CD8-positive, alpha-beta memory T cell (primary cell): ENCODE measurements around the gene ACAD11. TPM values are rescaled to one million over a fixed set of nuclear protein-coding genes. Genes with fewer than 3 reads are reported as not detected.
A peak's percentile ranks its signal among the peaks of the same experiment; 100 is the strongest.

ENCODE experiments used
- CTCF ChIA-PET: fragments of 350-600 bp; sonication (Branson Sonifier 250); formaldehyde crosslinking; loops from one replicate; lab custom pipeline; 2021; ENCODE audit warnings: antibody characterized with exemption; lab: Charles Lee
- POLR2A ChIA-PET: fragments of 350-600 bp; sonication (Branson Sonifier 250); formaldehyde crosslinking; loops from one replicate; lab custom pipeline; 2021; ENCODE audit warnings: antibody characterized with exemption; lab: Charles Lee
- DNase-seq, 5 donors: peaks; one replicate each; pipeline versions ENCODE4 v3.0.0 to v3.0.0-alpha.2; 2020 to 2022; ENCODE audit warnings: mixed read lengths in 1 of 5
- H3K27ac ChIP-seq: one replicate; pipeline ENCODE4 v1.7.0; 2013; ENCODE audit warnings: low read depth, mild to moderate bottlenecking, low read length, moderate library complexity
- H3K27me3 ChIP-seq: 2 replicates; pipeline ENCODE4 v1.7.0; 2013; ENCODE audit warnings: low read length, mild to moderate bottlenecking; ENCODE audit not compliant: insufficient read depth, poor library complexity, severe bottlenecking
- H3K36me3 ChIP-seq: 2 replicates; pipeline ENCODE4 v1.7.0; 2013; ENCODE audit warnings: mild to moderate bottlenecking, low read length, moderate library complexity; ENCODE audit not compliant: insufficient read depth
- H3K4me1 ChIP-seq: 2 replicates; pipeline ENCODE4 v1.7.0; 2013; ENCODE audit warnings: mild to moderate bottlenecking, low read length, moderate library complexity; ENCODE audit not compliant: insufficient read depth
- H3K4me3 ChIP-seq: 2 replicates; pipeline ENCODE4 v1.7.0; 2013; ENCODE audit warnings: mild to moderate bottlenecking, low read length
- H3K9me3 ChIP-seq: 2 replicates; pipeline ENCODE4 v1.7.0; 2013; ENCODE audit warnings: mild to moderate bottlenecking, low read length
- H3K27ac Mint-ChIP-seq, 8 donors: one replicate each; pipeline ENCODE4 v1.8.0; 2020 to 2021; ENCODE audit warnings: mixed read lengths in 8 of 8, mild to moderate bottlenecking in 6 of 8, inconsistent platforms in 3 of 8, moderate library complexity in 3 of 8
- H3K27me3 Mint-ChIP-seq, 2 donors: one replicate each; pipeline ENCODE4 v1.8.0; 2020 to 2021; ENCODE audit warnings: mixed read lengths in 2 of 2, mild to moderate bottlenecking in 1 of 2, moderate library complexity in 1 of 2
- H3K36me3 Mint-ChIP-seq, 3 donors: one replicate each; pipeline ENCODE4 v1.8.0; 2020 to 2021; ENCODE audit warnings: mixed read lengths in 3 of 3, inconsistent platforms in 1 of 3, mild to moderate bottlenecking in 1 of 3
- H3K4me1 Mint-ChIP-seq, 3 donors: one replicate each; pipeline ENCODE4 v1.8.0; 2020 to 2021; ENCODE audit warnings: mixed read lengths in 3 of 3, inconsistent platforms in 1 of 3, mild to moderate bottlenecking in 1 of 3
- H3K4me3 Mint-ChIP-seq, 7 donors: one replicate each; pipeline ENCODE4 v1.8.0; 2020 to 2021; ENCODE audit warnings: mixed read lengths in 7 of 7, mild to moderate bottlenecking in 6 of 7, moderate library complexity in 4 of 7, inconsistent platforms in 2 of 7
- H3K9me3 Mint-ChIP-seq, 5 donors: one replicate each; pipeline ENCODE4 v1.8.0; 2020 to 2022; ENCODE audit warnings: mixed read lengths in 5 of 5, mild to moderate bottlenecking in 3 of 5, moderate library complexity in 2 of 5, inconsistent platforms in 1 of 5
- polyA plus RNA-seq: library from polyadenylated mRNA; unstranded; fragments of 300-500 nt; fragmentation: Illumina TruSeq; gene quantifications from one replicate; pipeline ENCODE4 v1.2.3, GENCODE V29; 2021
- total RNA-seq, 2 experiments: library from RNA; stranded (reverse); gene quantifications; one replicate each; pipeline ENCODE4 v1.2.3, GENCODE V29; 2021

The ACAD11 gene
- total and polyA plus RNA-seq, 3 experiments from 2014 or later = 3.6 to 11.5 (median 9.5) TPM

DNA sequence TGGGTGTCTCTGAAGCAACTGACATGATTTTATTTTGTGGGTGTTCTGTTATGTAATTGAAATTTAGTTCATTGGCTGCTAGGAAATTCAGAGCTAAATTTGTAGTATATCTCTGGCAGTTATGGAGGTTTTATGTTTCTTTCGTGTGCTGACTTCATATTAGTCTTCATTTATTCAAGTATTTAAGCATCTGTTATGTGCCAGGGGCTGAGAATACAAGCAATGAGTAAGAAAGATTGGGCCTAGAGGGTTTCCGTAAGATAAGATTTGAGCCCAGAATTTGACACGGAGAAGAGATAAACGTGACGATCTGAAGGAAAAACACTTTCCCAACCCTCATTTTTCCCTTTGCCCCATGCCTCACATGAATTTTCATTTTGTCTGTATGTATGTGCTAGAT lies 137.7 kb downstream of the ACAD11 start:
- DNase-seq = no peak
- Mint-ChIP-seq H3K4me3 (no peak overlapping the region), H3K27ac (peak overlapping the region in 3 of 8 donors; percentile 20 to 42 (median 37)), H3K9me3 (no peaks in the 10 kb centered on the region), H3K4me1 (peaks cover 0 to 13% (median 6%) of the 10 kb centered on the region in 3 donors), H3K36me3 (peaks cover 12 to 89% (median 36%) of the 10 kb centered on the region in 3 donors), H3K27me3 (no peaks in the 10 kb centered on the region)
- POLR2A ChIA-PET = no interaction called here
- H3K4me1 ChIP-seq = no peaks in the 10 kb centered on the region
- H3K27ac ChIP-seq = no peak overlapping the region
- peaks cover 13% of the 10 kb centered on the region for H3K36me3 ChIP-seq
- no peak overlapping the region for H3K4me3 ChIP-seq
- H3K27me3 ChIP-seq = no peaks in the 10 kb centered on the region
- H3K9me3 ChIP-seq = no peaks in the 10 kb centered on the region
- CTCF ChIA-PET = no interaction called here

DNA sequence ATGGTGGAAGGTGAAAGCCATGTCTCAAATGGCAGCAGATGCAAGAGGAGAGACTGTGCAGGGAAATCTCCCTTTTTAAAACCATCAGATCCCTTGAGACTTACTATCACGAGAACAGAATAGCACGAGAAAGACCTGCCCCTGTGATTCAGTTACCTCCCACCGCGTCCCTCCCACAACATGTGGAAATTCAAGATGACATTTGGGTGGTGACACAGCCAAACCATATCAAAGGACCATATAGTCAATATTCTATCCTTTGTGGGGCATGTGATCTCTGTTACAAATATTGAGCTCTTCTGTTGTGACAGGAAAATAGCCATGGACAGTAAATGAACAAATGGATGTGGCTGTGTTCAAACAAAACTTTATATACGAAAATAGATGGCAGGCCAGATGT lies 139.7 kb downstream of the ACAD11 start:
- no peaks in the 10 kb centered on the region for H3K27me3 ChIP-seq
- no peaks in the 10 kb centered on the region for H3K4me1 ChIP-seq
- H3K4me3 ChIP-seq = no peak overlapping the region
- peak overlapping the region in 3 of 8 donors; percentile 2 to 63 (median 39) for H3K27ac Mint-ChIP-seq
- no peaks in the 10 kb centered on the region for H3K27me3 Mint-ChIP-seq
- H3K36me3 Mint-ChIP-seq = peaks cover 17 to 93% (median 32%) of the 10 kb centered on the region in 3 donors
- POLR2A ChIA-PET = no interaction called here
- no peak overlapping the region for H3K27ac ChIP-seq
- H3K9me3 ChIP-seq = no peaks in the 10 kb centered on the region
- no peaks in the 10 kb centered on the region for H3K9me3 Mint-ChIP-seq
- H3K36me3 ChIP-seq = peaks cover 31% of the 10 kb centered on the region
- no peak overlapping the region for H3K4me3 Mint-ChIP-seq
- CTCF ChIA-PET = interaction anchor here (1.7 kb wide), 1 partner anchor 16 kb away, joined by 7 read pairs; no protein-coding TSS in a partner anchor
- peaks cover 0 to 13% (median 6%) of the 10 kb centered on the region in 3 donors for H3K4me1 Mint-ChIP-seq
- no peak for DNase-seq

DNA sequence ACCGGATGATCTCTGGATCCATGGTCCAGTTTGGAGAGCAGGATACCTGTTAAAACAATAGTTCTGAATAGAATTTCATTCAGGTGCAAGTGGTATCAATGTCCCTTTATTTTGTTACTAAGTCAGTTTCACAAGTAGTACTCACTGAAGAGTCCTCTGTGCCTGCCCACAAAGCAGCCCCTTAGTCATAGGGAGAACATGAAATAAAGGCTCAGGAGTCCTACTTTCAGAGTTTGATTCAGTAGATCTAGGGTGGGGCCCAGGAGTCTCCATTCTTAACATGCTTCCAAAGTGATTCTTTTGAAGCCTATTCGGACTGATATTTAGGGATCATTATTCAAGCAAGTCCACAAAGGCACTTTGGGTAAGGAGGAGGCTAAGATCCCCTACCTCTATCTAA lies 142.3 kb downstream of the ACAD11 start:
- Mint-ChIP-seq H3K36me3 (peaks cover 15 to 93% (median 36%) of the 10 kb centered on the region in 3 donors), H3K4me1 (peaks cover 0 to 12% (median 4%) of the 10 kb centered on the region in 3 donors), H3K4me3 (no peak overlapping the region), H3K9me3 (no peaks in the 10 kb centered on the region), H3K27me3 (no peaks in the 10 kb centered on the region), H3K27ac (no peak overlapping the region)
- ChIA-PET POLR2A (no interaction called here), CTCF (interaction anchor here (1.4 kb wide), 1 partner anchor 9 kb away, joined by 4 read pairs; no protein-coding TSS in a partner anchor)
- no peaks in the 10 kb centered on the region for H3K27me3 ChIP-seq
- H3K4me3 ChIP-seq = no peak overlapping the region
- peaks cover 30% of the 10 kb centered on the region for H3K36me3 ChIP-seq
- no peak overlapping the region for H3K27ac ChIP-seq
- no peaks in the 10 kb centered on the region for H3K4me1 ChIP-seq
- DNase-seq = no peak
- no peaks in the 10 kb centered on the region for H3K9me3 ChIP-seq

GRCh38 chr3:132513057-132513456 lies 146.6 kb downstream of the ACAD11 start:
- H3K36me3 ChIP-seq = peaks cover 42% of the 10 kb centered on the region

DNA sequence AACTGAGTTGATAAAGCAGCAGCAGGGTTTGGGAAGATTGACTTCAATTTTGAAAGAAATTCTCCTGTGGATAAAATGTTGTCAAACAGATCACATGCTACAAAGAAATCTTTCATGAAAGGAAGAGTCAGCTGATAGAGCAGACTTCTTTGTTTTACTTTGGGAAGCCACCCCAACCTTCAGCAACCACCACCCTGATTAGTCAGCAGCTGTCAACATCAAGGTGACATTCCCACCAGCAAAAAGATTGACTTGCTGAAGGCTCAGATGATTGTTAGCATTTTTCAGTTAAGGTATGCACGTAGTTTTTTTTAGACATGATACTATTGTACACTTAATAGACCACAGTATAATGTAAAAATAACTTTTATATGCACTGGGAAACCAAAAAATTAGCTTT lies 150.1 kb downstream of the ACAD11 start:
- H3K9me3 ChIP-seq = no peaks in the 10 kb centered on the region
- H3K27me3 Mint-ChIP-seq = no peaks in the 10 kb centered on the region
- POLR2A ChIA-PET = no interaction called here
- H3K36me3 Mint-ChIP-seq = peaks cover 8 to 83% (median 37%) of the 10 kb centered on the region in 3 donors
- H3K27ac Mint-ChIP-seq = no peak overlapping the region
- no peaks in the 10 kb centered on the region for H3K4me1 ChIP-seq
- H3K9me3 Mint-ChIP-seq = no peaks in the 10 kb centered on the region
- no peak overlapping the region for H3K4me3 Mint-ChIP-seq
- no peak overlapping the region for H3K27ac ChIP-seq
- no peaks in the 10 kb centered on the region for H3K4me1 Mint-ChIP-seq
- no peak overlapping the region for H3K4me3 ChIP-seq
- H3K27me3 ChIP-seq = no peaks in the 10 kb centered on the region
- CTCF ChIA-PET = no interaction called here
- peaks cover 25% of the 10 kb centered on the region for H3K36me3 ChIP-seq
- no peak for DNase-seq

More at GRCh38 chr3:132513057-132513456, 146.6 kb downstream of the ACAD11 start:
- Histone ChIP-seq H3K27ac (no peak overlapping the region), H3K4me1 (no peaks in the 10 kb centered on the region), H3K27me3 (no peaks in the 10 kb centered on the region), H3K9me3 (no peaks in the 10 kb centered on the region), H3K4me3 (no peak overlapping the region)
- H3K27ac Mint-ChIP-seq = no peak overlapping the region
- no peaks in the 10 kb centered on the region for H3K4me1 Mint-ChIP-seq
- H3K27me3 Mint-ChIP-seq = no peaks in the 10 kb centered on the region
- peaks cover 13 to 91% (median 34%) of the 10 kb centered on the region in 3 donors for H3K36me3 Mint-ChIP-seq
- POLR2A ChIA-PET = no interaction called here
- H3K4me3 Mint-ChIP-seq = no peak overlapping the region
- DNase-seq = no peak
- H3K9me3 Mint-ChIP-seq = no peaks in the 10 kb centered on the region
- CTCF ChIA-PET = no interaction called here

DNA sequence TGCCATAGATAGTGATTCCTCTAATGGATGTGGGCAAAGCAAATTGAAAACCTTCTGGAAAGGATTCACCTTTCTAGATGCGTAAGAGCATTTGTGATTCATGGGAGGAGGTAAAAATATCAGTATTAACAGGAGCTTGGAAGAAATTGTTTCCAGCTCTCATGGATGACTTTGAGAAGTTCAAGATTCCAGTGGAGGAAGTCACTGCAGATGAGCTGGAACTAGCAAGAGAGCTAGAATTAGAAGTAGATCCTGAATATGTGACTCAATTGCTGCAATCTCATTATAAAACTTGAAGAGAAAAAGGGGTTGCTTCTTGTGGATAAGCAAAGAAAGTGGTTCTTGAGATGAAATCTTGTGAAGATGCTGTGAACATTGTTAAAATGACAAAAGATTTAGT lies 150.5 kb downstream of the ACAD11 start:
- H3K27ac ChIP-seq = no peak overlapping the region
- Mint-ChIP-seq H3K27me3 (no peaks in the 10 kb centered on the region), H3K27ac (peak overlapping the region in 2 of 8 donors; percentile 21 to 57), H3K36me3 (peaks cover 7 to 82% (median 35%) of the 10 kb centered on the region in 3 donors), H3K4me1 (no peaks in the 10 kb centered on the region), H3K9me3 (no peaks in the 10 kb centered on the region), H3K4me3 (no peak overlapping the region)
- H3K27me3 ChIP-seq = no peaks in the 10 kb centered on the region
- peaks cover 25% of the 10 kb centered on the region for H3K36me3 ChIP-seq
- ChIA-PET POLR2A (no interaction called here), CTCF (interaction anchor here (1.1 to 1.4 kb wide), 2 partner anchors 9 to 12 kb away, joined by 3 to 4 read pairs; no protein-coding TSS in a partner anchor)
- no peak for DNase-seq
- H3K4me1 ChIP-seq = no peaks in the 10 kb centered on the region
- no peaks in the 10 kb centered on the region for H3K9me3 ChIP-seq
- H3K4me3 ChIP-seq = no peak overlapping the region

Other genes with a start within 250 kb of the ACAD11 start
- gene DNAJC13, start 242.3 kb downstream of the ACAD11 start, total RNA-seq = 10 to 100 TPM; 41.4 to 41.7 TPM
- gene DNAJC13, start 242.3 kb downstream of the ACAD11 start, polyA plus RNA-seq = 8.3 TPM
- gene ACKR4, start 62.5 kb downstream of the ACAD11 start, total RNA-seq = not detected
- gene ACKR4, start 62.5 kb downstream of the ACAD11 start, polyA plus RNA-seq = not detected
- 10 to 100 TPM; 52.1 to 53.4 TPM for gene UBA5, start 520 bp upstream of the ACAD11 start, total RNA-seq
- gene UBA5, start 520 bp upstream of the ACAD11 start, polyA plus RNA-seq = 39.5 TPM
- 10 to 100 TPM; 11.7 to 13.9 TPM for gene NPHP3, start 62.6 kb upstream of the ACAD11 start, total RNA-seq
- gene NPHP3, start 62.6 kb upstream of the ACAD11 start, polyA plus RNA-seq = 3.9 TPM